OCI-LY7 (cell line): ENCODE results near the gene OR8B2. TPM values are rescaled to one million over a fixed set of nuclear protein-coding genes. Genes with fewer than 3 reads are reported as not detected.

Source experiments
- BruUV-seq: library from RNA; stranded (reverse); fragments of 400-500 nt; replicated peaks from 2 replicates; lab custom pipeline; 2021; lab: Mats Ljungman, UMichigan
- CTCF ChIA-PET: fragments of 300-600 bp; sonication (Branson Sonifier 250); formaldehyde crosslinking; loops from one replicate; lab custom pipeline; 2022; ENCODE audit warnings: antibody characterized with exemption; ENCODE audit not compliant: unreplicated experiment; lab: Charles Lee
- POLR2A ChIA-PET: fragments of 300-600 bp; sonication (Branson Sonifier 250); formaldehyde crosslinking; loops from one replicate; lab custom pipeline; 2022; ENCODE audit warnings: antibody characterized with exemption; lab: Charles Lee
- DNase-seq: peaks from one replicate; pipeline ENCODE4 v3.0.0-alpha.2; 2015; ENCODE audit warnings: low spot score
- H2AFZ ChIP-seq: fragments of 200-600 bp; sonication (generic), shearing (Covaris generic); 2 replicates; pipeline ENCODE4 v1.6.1; 2014; ENCODE audit warnings: mild to moderate bottlenecking, antibody characterized with exemption, low read length, moderate library complexity
- H3K27ac ChIP-seq: fragments of 200-600 bp; sonication (generic); 2 replicates; pipeline ENCODE4 v1.5.1; 2014; ENCODE audit warnings: mixed run types, low read depth, mild to moderate bottlenecking, moderate library complexity, low read length, inconsistent platforms; ENCODE audit not compliant: poor library complexity, severe bottlenecking
- H3K36me3 ChIP-seq: fragments of 200-600 bp; sonication (generic); 2 replicates; pipeline ENCODE4 v1.6.1; 2014; ENCODE audit warnings: mild to moderate bottlenecking, antibody characterized with exemption, low read length, moderate library complexity, mixed read lengths; ENCODE audit not compliant: insufficient read depth
- H3K4me1 ChIP-seq: fragments of 200-600 bp; sonication (generic); 2 replicates; pipeline ENCODE4 v1.5.1; 2014; ENCODE audit warnings: mild to moderate bottlenecking, low read length; ENCODE audit not compliant: insufficient read depth, poor library complexity, severe bottlenecking
- H3K4me2 ChIP-seq: fragments of 200-600 bp; sonication (generic); 2 replicates; pipeline ENCODE4 v1.6.1; 2014; ENCODE audit warnings: mild to moderate bottlenecking, low read length
- H3K4me3 ChIP-seq: fragments of 200-600 bp; sonication (generic); 2 replicates; pipeline ENCODE4 v1.5.1; 2014; ENCODE audit warnings: mild to moderate bottlenecking, low read depth, low read length; ENCODE audit not compliant: poor library complexity, severe bottlenecking
- H3K79me2 ChIP-seq: fragments of 200-600 bp; sonication (generic); 2 replicates; pipeline ENCODE4 v1.6.1; 2016; ENCODE audit warnings: low read depth, mild to moderate bottlenecking, low read length, moderate library complexity, mixed read lengths; ENCODE audit not compliant: insufficient read depth
- H3K9me2 ChIP-seq: fragments of 200-600 bp; sonication (generic); 2 replicates; pipeline ENCODE4 v1.6.1; 2016; ENCODE audit warnings: mild to moderate bottlenecking, low read length, mixed read lengths; ENCODE audit not compliant: insufficient read depth
- H3K9me3 ChIP-seq: fragments of 200-600 bp; sonication (generic); 2 replicates; pipeline ENCODE4 v1.6.1; 2014; ENCODE audit warnings: mild to moderate bottlenecking, mixed run types, low read length, mixed read lengths
- H4K20me1 ChIP-seq: fragments of 200-600 bp; sonication (generic); 2 replicates; pipeline ENCODE4 v1.6.1; 2014; ENCODE audit warnings: mild to moderate bottlenecking, antibody characterized with exemption, low read length, moderate library complexity, mixed read lengths; ENCODE audit not compliant: insufficient read depth
- EZH2phosphoT487 ChIP-seq: fragments of 200-600 bp; sonication (generic); IDR thresholded peaks from 2 replicates; pipeline ENCODE4 v1.6.1; 2018; ENCODE audit warnings: low read depth, borderline replicate concordance, mild to moderate bottlenecking, mixed run types, antibody characterized with exemption, low read length, moderate library complexity, mixed read lengths
- intact Hi-C: fragments of 100-400 bp; cut with micrococcal nuclease; formaldehyde crosslinking; loops from one replicate; pipeline ENCODE4 v1.10.0; 2022; ENCODE audit not compliant: unreplicated experiment
- total RNA-seq, 2 experiments: library from RNA; depleted of rRNA in 1 of 2; stranded (reverse); fragments of >200 nt in 1 of 2; shearing (Covaris generic) in 1 of 2; gene quantifications; 2 replicates each; pipeline ENCODE4 v1.2.3, GENCODE V29; 2014 to 2022
- TF ChIP-seq, protein P1 (sequence below): fragments of 200-600 bp; sonication (generic); conservative IDR thresholded peaks from 2 replicates; pipeline ENCODE4 v1.5.1; 2014; ENCODE audit warnings: mild to moderate bottlenecking, antibody characterized with exemption, low read length, moderate library complexity, mixed read lengths

The OR8B2 gene
- total RNA-seq, 2 experiments from 2014 or later, result not detected

DNA sequence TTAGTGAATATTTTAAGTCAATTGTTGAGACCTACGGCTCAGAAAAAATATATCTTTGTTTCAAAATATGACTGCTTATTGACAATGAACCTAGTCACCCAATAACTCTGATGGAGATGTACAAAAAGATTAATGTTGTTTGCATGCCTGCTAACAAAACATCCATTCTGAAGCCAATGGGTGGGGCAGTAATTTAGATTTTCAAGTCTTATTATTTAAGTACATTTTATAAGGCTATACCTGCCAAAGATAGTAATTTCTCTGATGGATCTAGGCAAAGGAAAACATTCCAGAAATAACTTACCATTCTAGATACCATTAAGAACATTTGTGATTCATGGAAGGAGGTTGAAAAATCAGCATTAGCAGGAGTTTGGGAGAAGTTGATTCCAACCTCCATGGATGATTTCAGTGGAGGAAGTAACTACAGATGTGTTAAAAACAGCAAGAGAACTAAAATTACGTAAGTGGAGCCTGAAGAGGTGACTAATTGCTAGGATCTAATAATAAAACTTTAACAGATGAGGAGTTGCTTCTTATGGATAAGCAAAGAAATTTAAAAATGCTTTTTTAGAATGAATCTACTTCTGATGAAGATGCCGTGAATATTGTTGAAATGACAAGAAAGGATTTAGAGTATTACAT is 37.9 kb downstream of the OR8B2 start:
- no peaks in the 10 kb centered on the region for H3K9me3 ChIP-seq
- H3K4me2 ChIP-seq, result no peak overlapping the region
- TF ChIP-seq, protein P1, sequence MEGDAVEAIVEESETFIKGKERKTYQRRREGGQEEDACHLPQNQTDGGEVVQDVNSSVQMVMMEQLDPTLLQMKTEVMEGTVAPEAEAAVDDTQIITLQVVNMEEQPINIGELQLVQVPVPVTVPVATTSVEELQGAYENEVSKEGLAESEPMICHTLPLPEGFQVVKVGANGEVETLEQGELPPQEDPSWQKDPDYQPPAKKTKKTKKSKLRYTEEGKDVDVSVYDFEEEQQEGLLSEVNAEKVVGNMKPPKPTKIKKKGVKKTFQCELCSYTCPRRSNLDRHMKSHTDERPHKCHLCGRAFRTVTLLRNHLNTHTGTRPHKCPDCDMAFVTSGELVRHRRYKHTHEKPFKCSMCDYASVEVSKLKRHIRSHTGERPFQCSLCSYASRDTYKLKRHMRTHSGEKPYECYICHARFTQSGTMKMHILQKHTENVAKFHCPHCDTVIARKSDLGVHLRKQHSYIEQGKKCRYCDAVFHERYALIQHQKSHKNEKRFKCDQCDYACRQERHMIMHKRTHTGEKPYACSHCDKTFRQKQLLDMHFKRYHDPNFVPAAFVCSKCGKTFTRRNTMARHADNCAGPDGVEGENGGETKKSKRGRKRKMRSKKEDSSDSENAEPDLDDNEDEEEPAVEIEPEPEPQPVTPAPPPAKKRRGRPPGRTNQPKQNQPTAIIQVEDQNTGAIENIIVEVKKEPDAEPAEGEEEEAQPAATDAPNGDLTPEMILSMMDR, result no peak
- TF ChIP-seq EZH2phosphoT487, result no peak
- no TSS peak for BruUV-seq
- H2AFZ ChIP-seq, result no peak overlapping the region
- H3K36me3 ChIP-seq, result no peaks in the 10 kb centered on the region
- intact Hi-C loops, result no loop called here
- CTCF ChIA-PET, result no interaction called here
- no peak for DNase-seq
- no peaks in the 10 kb centered on the region for H4K20me1 ChIP-seq
- no peak overlapping the region for H3K27ac ChIP-seq
- POLR2A ChIA-PET, result interaction anchor here (1.6 kb wide), 1 partner anchor 14 kb away, joined by 7 read pairs; no protein-coding TSS in a partner anchor
- no peaks in the 10 kb centered on the region for H3K4me1 ChIP-seq
- no peaks in the 10 kb centered on the region for H3K79me2 ChIP-seq
- no peaks in the 10 kb centered on the region for H3K9me2 ChIP-seq
- no peak overlapping the region for H3K4me3 ChIP-seq

DNA sequence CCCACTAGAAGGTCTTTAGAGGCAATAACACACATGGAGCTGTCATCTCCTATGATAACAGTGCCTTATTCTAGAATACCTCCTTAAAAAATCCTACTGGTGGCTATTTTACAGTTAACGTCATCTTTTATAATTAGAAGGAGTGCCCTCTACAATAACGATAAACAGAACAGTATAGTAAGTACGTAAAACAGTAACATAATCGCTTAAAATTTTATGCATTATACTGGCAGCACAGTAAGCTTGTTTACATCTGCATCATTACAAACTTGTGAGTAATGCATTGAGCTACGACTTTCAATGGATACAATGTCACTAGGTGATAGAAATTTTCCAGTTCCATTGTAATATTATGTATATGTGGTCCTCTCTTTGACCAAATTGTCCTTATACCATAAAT is 40.0 kb downstream of the OR8B2 start:
- Histone ChIP-seq H3K9me3 (no peaks in the 10 kb centered on the region), H3K79me2 (no peaks in the 10 kb centered on the region), H4K20me1 (no peaks in the 10 kb centered on the region), H3K9me2 (no peaks in the 10 kb centered on the region), H3K4me3 (no peak overlapping the region), H3K27ac (no peak overlapping the region), H3K4me1 (no peaks in the 10 kb centered on the region), H3K4me2 (no peak overlapping the region), H3K36me3 (no peaks in the 10 kb centered on the region), H2AFZ (no peak overlapping the region)
- CTCF ChIA-PET, result no interaction called here
- intact Hi-C loops, result no loop called here
- DNase-seq, result no peak
- POLR2A ChIA-PET, result interaction anchor here (0.5 to 1.6 kb wide), 5 partner anchors 10 to 643 kb away, joined by 3 to 5 read pairs (median 3); no protein-coding TSS in a partner anchor
- no TSS peak for BruUV-seq
- TF ChIP-seq EZH2phosphoT487, result no peak
- TF ChIP-seq, protein P1, result no peak

DNA sequence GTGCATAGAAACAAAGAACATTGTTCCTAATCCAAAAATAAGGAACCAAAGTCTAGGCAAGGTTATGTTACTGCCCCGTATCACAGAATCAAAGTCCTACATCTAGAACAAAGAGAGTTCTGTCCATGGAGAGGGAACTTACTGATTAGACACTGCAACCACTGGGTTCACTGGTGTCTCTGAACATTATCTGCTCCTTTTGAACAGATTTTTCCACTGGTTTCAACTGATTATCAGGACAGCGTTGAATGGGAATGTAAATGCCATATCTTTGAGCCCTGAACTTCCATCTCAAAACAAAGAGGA is 44.2 kb downstream of the OR8B2 start:
- no peak for DNase-seq
- H3K27ac ChIP-seq, result no peak overlapping the region
- no TSS peak for BruUV-seq
- no peaks in the 10 kb centered on the region for H4K20me1 ChIP-seq
- H3K79me2 ChIP-seq, result no peaks in the 10 kb centered on the region
- TF ChIP-seq, protein P1, result no peak
- TF ChIP-seq EZH2phosphoT487, result no peak
- H3K4me3 ChIP-seq, result no peak overlapping the region
- no peaks in the 10 kb centered on the region for H3K9me3 ChIP-seq
- ChIA-PET POLR2A (no interaction called here), CTCF (no interaction called here)
- H3K9me2 ChIP-seq, result no peaks in the 10 kb centered on the region
- intact Hi-C loops, result no loop called here
- no peaks in the 10 kb centered on the region for H3K4me1 ChIP-seq
- H3K36me3 ChIP-seq, result no peaks in the 10 kb centered on the region
- no peak overlapping the region for H3K4me2 ChIP-seq
- H2AFZ ChIP-seq, result no peak overlapping the region
